DOHH2 (cell line): Measurements from ENCODE around the gene TEX2.

ENCODE experiments used
- EZH2phosphoT487 ChIP-seq: fragments of 200-600 bp; sonication (generic); IDR thresholded peaks from 2 replicates; pipeline ENCODE4 v1.6.1; 2017; ENCODE audit warnings: borderline replicate concordance, mild to moderate bottlenecking, antibody characterized with exemption, low read length, moderate library complexity, mixed read lengths
- TF ChIP-seq, protein P1 (sequence below): fragments of 200-600 bp; sonication (generic); IDR thresholded peaks from one replicate; pipeline ENCODE4 v1.5.1; 2014; ENCODE audit warnings: antibody characterized with exemption, mild to moderate bottlenecking, low read depth, low read length; ENCODE audit not compliant: poor library complexity, severe bottlenecking

DNA sequence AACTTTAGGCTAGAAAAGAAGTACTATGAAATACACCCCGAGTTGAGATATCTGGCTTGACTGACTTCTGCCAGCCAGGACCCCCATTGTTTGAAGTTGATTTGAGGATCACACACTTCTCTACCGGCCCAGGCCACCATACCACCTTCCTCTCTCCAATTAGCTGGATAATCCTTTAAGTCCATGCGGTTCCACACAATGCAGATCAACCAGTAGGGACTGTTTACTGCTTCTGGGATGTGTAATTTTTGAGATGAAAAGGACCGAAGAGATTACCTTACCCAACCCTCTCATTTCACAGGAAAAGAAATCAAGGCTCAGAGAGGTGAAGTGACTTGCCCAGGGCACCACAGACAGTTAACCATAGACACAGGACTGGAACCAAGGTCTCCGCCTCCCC is 153.7 kb downstream of the TEX2 start:
- TF ChIP-seq, protein P1, sequence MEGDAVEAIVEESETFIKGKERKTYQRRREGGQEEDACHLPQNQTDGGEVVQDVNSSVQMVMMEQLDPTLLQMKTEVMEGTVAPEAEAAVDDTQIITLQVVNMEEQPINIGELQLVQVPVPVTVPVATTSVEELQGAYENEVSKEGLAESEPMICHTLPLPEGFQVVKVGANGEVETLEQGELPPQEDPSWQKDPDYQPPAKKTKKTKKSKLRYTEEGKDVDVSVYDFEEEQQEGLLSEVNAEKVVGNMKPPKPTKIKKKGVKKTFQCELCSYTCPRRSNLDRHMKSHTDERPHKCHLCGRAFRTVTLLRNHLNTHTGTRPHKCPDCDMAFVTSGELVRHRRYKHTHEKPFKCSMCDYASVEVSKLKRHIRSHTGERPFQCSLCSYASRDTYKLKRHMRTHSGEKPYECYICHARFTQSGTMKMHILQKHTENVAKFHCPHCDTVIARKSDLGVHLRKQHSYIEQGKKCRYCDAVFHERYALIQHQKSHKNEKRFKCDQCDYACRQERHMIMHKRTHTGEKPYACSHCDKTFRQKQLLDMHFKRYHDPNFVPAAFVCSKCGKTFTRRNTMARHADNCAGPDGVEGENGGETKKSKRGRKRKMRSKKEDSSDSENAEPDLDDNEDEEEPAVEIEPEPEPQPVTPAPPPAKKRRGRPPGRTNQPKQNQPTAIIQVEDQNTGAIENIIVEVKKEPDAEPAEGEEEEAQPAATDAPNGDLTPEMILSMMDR, result no peak
- no peak for TF ChIP-seq EZH2phosphoT487
